GM03348 (cell line): ENCODE results near the gene GLIPR1.
A peak's percentile ranks its signal among the peaks of the same experiment; 100 is the strongest.
"Not testable (repeated sequence)": the region's sequence is repeated elsewhere in the genome, so short reads cannot be mapped to it uniquely, and the experiment has no call there.

ENCODE experiments used
- DNase-seq: peaks from one replicate; pipeline ENCODE4 v3.0.0; 2012; ENCODE audit warnings: low spot score

The GLIPR1 gene

DNA sequence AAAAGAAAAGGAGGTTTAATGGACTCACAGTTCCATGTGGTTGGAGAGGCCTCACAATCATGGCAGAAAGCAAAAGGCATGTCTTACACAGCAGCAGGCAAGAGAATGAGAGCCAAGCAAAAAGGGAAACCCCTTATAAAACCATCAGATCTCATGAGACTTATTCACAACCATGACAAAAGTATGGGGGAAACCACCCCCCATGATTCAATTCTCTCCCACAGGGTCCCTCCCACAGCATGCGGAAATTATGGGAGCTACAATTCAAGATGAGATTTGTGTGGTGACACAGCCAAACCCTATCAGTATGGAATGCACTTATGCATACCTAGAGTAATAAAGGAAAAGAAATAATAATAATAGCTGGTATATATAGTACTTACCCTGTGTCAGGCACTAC, 4.5 kb upstream of the GLIPR1 start:
- no peak for DNase-seq

DNA sequence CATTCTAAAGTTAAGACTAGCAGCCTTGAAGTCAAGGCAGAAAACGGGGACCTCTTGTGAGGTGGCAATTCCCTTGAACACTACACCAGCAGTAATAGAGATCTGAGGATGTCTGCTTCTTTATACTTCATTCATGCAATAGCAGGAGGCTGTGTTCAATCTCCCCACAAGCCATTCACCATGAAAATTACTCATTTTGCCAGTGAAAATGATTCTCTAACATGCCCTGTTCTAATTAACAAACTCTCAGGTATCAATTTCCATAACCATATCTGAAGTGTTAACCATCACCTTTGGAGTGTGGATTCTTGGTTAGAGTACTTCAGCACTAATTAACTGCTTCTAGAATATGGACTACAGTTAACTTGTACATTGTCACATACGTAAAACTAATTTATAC, 3.4 kb upstream of the GLIPR1 start:
- DNase-seq = no peak

DNA sequence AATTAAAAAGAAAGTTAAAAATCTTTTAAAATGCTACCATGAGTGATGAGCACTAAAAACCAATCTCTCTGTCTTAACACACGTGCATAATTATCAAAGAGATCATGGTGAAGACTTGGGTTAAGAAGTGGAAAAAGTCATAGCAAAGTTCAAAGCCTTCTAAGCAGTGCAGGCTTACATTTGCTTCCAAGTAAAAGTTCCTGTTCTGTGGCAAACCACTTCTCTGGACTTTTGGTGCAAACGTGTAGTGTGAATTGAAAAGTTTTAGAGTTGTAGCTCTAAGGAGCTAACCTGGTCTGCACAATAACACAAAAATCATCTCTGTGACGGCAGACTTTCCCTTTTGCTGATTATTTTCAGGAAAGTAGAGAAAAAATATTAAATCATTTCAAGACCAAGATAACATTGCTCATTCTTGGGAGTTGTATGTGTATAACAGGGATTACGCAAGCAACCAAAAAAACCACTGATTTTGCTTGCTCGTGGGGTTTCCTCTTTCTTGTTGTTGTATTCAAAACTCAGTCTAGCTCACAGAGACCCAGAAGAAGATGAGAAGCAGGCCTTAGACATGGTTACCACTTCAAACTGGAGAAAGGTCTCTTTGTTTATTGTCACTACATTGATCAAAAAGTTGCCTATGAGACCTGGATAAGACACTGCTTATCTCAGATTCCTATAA, 2.3 kb upstream of the GLIPR1 start:
- peak; percentile 57 for DNase-seq

DNA sequence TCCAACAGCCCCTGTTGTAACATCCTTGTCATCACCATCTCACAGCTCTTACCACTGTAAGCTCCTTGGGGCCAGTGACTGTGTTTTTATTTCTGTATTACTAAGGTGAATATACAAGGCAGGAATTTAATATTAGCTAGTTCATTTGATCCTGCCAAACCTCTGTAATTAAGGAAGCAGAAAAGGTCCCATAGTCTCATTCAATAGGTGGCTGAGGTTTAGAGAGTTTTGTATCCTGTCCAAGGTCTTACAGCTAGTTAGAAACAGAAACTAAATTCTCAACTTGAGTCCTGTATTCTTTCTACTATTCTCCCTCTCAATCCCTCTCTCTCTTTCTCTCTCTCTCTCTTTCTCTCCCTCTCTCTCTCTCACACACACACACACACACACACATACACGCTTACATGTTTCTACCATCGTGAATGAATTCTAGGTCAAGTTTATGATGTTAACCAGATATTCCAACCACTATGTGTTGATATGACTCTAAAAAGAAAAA, 543 bp upstream of the GLIPR1 start:
- DNase-seq = peak; percentile 31

DNA sequence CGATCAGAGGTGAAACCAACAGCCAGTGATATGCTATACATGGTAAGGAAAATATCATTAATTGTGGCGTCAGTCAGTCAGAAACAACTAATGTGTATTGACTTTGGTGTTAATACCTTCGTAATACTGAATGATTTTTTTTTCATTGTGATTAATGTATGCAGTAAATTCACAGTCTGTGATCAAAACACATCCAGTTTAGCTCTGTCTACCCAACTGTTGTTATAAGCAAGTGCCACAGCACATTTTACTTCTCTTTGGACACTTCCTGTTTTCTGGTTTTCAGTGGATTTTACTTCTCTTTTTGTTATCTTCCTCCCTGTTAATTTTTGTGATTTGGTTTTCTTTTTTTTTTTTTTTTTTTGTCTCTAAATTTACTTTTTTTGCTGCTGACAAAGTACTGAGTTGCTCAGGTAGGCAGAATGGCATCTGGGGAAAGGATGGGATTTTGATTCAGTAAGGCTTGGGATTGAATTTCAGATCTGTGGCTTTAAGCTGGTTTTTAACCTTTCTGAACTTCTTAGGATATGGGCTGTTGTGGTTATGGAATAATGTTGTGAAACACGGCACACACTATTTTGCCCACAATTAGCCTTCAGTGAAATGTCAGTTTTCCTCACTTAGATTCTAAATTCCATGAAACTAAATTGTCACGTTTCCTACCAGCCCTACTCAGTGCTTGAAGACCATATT, 604 bp downstream of the GLIPR1 start:
- DNase-seq = no peak

DNA sequence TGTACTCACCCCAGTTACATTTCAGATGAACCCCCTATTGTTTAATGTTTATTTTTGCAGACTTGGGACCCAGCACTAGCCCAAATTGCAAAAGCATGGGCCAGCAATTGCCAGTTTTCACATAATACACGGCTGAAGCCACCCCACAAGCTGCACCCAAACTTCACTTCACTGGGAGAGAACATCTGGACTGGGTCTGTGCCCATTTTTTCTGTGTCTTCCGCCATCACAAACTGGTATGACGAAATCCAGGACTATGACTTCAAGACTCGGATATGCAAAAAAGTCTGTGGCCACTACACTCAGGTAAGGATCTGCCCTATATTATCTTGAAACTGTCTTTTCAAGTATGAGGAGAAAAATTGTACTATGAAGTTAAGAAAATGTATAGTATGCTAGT, 1.2 kb downstream of the GLIPR1 start:
- DNase-seq = peak; percentile 27

DNA sequence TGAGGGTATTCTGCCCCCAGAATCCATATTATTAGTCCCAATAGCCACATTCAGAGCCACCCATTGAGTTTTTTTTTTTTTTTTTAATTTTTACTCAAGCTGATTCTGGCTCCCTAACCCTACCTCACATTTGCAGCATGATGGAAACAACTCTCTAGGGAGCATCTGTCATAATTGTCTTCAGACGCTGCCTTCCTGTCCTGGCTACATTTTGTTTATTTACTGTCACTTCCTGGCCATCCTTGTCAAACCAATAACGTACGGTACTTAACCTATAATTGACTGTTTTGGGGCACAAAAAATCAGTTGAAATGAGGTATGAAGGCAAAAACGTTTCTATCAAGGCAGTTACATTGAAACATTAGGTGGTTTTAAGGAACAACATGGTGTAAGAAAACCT, 2.1 kb downstream of the GLIPR1 start:
- no peak for DNase-seq

DNA sequence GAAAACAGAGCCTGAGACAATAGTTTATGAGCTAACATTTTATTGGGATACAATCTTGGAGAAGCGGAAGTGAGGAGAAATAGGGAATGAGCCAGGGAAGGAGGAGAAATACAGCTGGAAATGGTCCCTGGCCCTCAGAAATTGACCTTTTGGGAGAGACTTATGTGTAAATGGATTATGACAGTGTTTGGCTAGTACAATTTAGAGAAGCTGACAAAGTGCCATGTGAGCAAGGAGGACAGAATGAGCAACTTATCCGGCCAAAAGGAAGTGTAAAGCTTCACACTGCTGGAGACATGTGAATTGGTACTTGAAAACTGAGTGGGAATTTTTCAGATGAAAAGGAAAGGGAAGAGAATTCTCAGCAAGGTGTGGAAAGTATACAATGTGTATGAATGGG, 2.9 kb downstream of the GLIPR1 start:
- DNase-seq = no peak

DNA sequence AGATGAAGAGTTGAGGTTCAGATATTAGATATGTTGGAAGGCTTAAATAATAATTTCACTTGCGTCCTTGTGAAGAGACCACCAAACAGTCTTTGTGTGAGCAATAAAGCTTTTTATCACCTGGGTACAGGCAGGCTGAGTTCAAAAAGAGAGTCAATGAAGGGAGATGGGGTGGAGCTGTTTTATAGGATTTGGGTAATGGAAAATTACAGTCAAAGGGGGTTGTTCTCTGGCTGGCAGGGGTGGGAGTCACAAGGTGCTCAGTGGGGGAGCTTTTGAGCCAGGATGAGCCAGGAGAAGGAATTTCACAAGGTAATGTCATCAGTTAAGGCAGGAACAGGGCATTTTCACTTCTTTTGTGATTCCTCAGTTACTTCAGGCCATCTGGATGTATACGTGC, 3.9 kb downstream of the GLIPR1 start:
- DNase-seq = not testable (repeated sequence)

DNA sequence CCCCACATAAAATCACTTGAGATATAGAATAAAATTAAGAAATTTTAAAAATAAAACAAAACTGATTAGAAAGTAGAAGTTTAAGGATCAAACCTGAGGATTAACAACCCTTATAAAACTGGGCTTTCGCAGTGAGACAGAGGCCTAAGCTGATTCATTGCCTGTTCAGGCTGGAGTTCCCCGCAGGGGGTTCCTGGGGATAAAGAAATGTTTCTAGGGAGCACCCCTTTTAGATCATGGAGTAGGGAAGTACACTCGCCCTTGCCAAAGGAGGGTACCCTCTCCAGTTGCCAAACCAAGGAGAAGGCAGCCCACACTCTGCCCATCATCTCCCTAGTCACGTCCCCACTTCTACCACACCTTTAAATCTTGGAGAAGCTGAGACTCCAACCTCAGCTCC, 6.8 kb downstream of the GLIPR1 start:
- DNase-seq = no peak

DNA sequence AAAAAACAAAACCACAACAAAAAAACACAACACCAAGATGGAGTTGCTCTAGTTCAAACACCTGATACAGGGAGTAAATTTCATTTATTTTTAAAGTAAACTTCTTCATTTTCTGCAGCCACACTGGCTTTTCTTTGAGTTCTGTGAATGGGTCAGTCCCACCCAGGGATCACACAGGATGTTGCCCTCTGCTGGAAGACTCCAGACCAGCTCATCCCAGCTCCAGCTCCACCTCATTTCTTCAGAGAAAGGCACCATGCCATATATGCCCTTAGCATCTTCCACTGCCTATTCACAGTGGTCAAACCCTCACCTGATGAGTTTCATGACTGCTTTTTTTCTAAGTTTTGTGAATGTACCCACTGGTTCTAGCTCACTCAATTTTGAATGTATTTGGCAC, 8.0 kb downstream of the GLIPR1 start:
- DNase-seq = peak; percentile 69

DNA sequence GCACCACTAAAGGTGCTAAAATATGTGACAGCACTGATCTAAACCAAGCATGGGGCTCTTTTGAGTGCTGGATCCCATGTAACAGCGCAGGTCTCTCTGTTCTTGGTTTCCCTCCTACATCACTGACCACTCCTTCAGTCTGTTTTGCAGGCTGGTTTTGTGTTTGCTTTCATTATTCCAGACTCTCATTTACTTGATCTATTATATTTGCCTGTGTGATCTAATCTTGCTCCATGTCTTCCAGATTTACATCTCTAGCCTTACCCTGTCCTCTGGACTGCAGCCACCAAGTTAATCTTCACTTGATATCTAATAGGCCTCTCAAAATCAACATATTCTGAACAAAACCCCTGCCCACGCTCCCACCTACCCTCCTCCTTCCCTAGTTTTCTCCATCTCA, 8.6 kb downstream of the GLIPR1 start:
- no peak for DNase-seq

DNA sequence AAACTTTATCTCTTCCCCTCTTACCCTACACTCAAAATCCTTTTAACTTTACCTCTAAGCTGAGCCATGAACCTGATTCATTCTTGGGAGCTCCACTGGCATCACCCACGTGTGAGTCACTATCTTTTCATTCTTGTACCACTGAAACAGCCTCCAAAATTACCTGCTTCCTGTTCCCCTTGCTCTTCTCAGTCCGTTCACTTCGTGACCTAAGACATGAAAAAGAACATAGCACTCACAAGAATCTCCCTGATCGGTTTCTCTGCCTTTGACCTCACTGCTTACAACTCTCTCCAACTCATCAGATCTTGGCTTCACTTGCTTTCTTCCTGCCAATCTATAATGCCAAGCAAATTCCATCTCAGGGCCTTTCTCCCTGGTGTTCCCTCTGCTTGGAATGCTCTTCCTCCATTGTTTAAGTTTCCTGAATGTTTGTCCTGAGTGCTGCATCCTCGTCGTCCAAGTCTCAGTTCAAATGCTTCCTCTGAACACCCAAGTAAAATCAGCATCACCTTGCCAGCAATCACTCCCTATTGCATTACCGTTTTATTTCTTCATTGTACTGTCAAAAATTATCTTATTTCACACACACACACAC, 9.2 kb downstream of the GLIPR1 start:
- DNase-seq = no peak

DNA sequence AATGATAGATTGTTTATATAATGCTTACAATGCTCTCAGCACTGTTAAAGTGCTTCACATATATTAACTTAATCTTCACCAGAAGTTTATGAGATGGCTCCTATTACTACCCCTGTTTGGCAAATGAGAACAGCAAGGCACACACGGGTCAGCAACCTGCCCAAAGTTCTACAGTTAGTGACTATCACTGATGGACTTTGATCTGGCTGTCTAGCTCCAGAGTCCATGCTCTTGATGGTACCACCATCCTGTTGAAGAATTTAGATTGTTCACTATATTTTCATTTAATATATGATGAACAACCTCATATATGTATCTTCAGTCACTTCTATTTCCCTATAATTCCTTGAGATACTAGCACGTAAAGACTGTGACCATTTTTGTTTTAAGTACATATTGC, 10.6 kb downstream of the GLIPR1 start:
- no peak for DNase-seq

DNA sequence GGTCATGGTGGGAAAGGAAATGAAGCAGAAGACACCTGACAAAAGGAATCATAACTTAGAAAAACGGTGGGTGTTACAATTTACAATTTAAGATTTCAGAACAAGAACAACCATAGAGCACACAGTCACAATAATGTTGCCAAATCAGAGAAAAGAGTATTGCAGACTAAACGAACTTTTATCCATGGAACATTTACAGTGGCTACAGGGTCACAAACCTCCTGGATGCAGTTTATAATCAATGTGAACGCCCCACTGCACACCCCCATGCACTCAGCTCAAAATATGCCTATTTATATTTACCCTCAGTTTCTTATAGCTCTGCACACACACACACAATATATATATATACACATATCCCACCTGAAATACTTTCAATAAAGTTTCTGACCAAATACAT, 22.9 kb downstream of the GLIPR1 start:
- DNase-seq = no peak

DNA sequence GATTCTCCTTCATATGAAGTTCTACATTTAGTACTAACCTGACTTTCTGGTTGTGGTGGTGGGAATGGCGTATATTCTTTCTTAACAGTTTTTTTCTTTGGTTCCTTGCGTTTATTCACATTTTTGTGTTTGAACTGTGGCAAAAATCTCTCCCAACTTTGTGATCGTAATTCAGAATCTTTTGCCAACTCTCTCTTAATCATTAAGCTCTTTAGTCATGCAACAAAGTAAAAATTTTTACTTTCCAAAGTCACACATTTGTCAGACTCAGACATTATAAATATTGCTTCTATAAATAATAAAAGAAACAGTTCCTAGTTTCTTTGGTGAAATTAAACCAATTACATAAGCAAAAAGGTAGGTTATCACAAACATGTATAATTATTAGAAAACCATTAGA, 23.3 kb downstream of the GLIPR1 start:
- no peak for DNase-seq

DNA sequence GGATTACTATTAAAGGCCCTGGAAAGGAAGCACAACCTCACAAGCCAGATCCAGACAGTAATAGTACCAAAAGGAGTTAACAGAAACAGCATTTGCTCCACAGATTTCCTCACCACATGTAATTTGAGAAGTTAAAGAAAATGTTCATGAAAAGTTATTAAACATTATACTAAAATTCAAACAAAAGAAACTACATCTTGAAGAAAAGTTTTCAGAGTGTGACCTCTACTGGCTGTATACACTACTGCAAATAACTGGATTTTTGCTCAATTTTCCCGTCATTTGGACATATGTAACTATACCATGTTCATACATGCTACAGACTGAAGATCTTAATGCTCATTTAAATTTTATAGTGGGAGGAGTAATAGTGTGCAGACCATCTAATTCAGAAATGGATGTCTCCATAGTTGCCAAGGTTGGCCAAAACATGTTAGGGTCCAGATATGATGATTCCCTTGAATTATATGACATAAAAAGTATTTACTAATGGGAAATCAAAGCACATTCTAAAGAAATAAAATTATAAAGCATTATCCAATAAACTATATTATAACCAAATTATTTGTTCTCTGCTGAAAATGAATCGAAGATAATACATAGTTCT, 25.3 kb downstream of the GLIPR1 start:
- no peak for DNase-seq

DNA sequence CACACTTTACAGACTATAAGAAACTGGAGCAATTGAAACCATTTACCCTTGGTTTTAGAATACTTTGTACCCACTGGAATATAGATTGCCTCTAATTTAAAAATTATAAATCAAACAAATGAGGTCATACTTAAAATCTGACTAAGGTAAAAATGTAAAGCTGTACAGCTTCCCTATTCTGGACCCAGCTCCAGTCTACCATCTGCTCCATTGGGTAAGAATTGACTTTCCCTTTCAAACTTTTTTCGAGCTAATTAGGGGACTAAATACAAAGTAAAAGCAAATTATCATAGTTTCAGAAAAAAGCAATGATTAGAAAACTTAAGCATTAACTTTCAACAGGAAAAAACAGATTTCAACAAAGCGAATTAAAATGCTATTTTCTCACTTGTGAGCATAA, 26.5 kb downstream of the GLIPR1 start:
- no peak for DNase-seq

DNA sequence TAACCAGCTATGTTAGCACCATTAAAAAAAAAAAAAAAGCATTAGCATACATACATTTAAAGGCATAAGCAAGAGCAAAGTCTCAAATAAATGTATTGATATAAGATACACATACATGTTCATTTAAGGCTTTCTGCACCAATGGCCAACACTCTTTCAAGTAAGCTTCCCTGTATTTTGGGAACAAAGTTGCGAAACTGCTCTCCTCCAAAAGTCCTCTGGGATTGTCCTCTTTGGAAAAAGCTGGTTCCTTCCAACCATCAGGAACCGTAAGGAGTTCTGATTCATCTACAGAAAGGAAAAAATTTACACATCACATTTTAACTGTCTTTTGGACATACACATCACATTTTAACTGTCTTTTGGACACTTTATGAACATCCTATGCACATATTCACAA, 27.6 kb downstream of the GLIPR1 start:
- DNase-seq = no peak

DNA sequence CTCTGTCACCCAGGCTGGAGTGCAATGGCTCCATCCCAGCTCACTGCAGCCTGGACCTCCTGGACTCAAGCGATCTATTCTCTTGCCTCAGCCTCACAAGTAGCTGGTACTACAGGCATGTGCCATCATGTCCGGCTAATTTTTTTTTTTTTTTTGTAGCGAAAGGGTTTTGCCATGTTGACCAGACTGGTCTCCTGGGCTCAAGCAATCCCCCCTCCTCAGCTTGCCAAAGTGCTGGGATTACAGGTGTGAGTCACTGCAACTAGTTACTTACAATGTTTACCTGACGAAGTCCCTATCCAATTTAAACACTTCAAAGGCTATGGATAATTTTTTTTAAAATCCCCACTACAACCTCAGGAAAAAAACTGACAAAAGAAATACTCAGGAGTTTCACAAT, 29.1 kb downstream of the GLIPR1 start:
- DNase-seq = no peak

DNA sequence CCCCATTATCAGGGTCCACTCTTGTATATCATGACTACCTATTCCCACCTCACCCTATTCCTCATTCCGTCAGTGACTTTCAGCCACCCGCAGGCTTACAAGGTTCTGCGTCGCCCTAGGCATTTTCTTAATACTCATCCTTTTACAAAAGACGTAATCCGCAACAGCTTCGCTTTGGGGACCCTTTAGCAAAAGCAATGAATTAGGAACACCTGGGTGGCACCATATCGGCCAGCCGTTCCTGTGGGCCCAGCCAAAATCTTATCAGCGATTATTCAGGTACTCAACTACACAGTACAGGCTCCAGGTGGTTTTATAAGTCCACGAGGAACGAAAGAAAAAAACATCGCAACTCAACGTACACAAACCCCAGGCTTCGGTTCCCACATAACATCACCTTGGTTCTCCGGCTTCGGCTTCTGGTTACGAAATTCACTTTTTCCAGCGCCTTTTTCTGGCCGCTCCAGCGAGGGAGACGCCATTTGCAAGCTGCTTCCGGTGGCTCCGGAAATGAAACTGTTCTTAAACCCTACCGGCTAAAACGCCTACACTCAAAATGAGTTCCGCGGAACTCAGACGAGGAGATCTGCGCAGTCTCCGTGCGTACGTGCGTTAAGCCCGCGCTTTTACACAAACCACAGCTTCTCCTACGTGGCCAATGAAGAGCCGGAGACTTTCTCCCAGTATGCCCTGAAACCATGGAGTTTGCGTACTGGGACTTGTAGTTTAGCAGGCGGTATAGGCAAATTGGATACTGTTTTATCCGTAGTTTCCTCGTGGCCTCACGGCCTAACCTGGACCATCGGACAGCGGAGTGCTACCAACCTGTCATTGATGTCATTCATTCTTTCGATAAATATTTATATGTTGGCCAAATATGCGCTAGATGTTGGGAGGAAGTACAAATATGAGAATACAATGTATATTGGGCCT, 30.8 kb downstream of the GLIPR1 start, which contains the start of gene KRR1:
KRR1 (minus strand) TSS at position 494 of the 933 bp plus-strand sequence; CDS start at position 482, 12 bp downstream.
- DNase-seq = peak; percentile 91

DNA sequence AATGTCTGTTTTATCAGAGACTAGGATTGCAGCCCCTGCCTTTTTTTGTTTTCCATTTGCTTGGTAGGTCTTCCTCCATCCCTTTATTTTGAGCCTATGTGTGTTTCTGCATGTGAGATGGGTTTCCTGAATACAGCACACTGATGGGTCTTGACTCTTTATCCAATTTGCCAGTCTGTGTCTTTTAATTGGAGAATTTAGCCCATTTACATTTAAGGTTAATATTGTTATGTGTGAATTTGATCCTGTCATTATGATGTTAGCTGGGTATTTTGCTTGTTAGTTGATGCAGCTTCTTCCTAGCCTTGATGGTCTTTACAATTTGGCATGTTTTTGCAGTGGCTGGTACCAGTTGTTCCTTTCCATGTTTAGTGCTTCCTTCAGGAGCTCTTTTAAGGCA, 40.7 kb downstream of the GLIPR1 start:
- DNase-seq = not testable (repeated sequence)
